ENCODE measurements around the gene ABCC8. TPM values are rescaled to one million over a fixed set of nuclear protein-coding genes. Genes with fewer than 3 reads are reported as not detected.

ABCC8 gene
- polyA plus RNA-seq, 3 donors: not detected

DNA sequence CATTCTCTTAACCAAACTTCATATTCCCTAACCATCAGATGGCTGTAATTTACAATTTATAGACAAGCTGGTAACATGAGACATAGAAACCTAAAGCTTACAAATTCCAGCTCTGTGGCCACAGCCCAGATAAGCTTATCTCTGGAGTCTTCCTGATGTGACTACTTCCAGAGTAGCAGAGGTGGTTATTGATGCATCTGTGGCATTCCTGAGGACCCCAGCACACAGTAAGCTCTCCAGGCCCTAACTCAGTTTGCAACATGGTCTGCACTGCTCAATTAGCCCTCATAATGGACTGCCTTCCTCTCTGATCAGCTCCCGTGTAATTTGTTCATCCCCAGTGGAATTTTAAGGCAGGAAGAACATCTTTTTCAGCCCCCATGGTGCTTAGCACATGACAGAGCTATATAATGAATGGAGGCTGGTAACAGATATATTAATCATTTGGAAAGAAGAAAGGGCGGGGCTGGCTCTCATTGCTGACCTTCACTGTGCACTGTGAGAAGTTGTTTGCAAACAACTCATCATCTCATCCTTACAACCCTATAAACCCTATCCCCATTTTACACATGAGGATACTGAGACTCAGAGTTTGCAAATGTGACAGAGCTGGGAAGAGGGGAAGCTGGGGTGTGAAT, 58.1 kb downstream of the ABCC8 start:
- 91% methylated on average over 1 of the region's 2 CpGs for WGBS (ENCODE audit: insufficient coverage)
- H2AFZ ChIP-seq (ENCODE audit: insufficient read depth, low read depth, low read length, poor library complexity, severe bottlenecking): no peak overlapping the region
- Mint-ChIP-seq H3K27ac (no peak overlapping the region), H3K4me1 (no peaks in the 10 kb centered on the region), H3K36me3 (no peaks in the 10 kb centered on the region), H3K9me3 (no peaks in the 10 kb centered on the region), H3K4me3 (no peak overlapping the region), H3K27me3 (ENCODE audit: low read depth in 3 of 3) (peaks cover 1 to 3% (median 2%) of the 10 kb centered on the region in 3 donors)
- H3K4me3 ChIP-seq (replicated peaks in 1 of 3; ENCODE audit: low read depth in 2 of 3, low read length in 3 of 3): no peak overlapping the region
- no peaks in the 10 kb centered on the region for H3K27me3 ChIP-seq (ENCODE audit: control insufficient read depth in 2 of 2, insufficient read depth in 2 of 2, low read length in 2 of 2)
- no peak for DNase-seq
- no peaks in the 10 kb centered on the region for H3K36me3 ChIP-seq (replicated peaks in 1 of 2; ENCODE audit: control insufficient read depth in 1 of 2, insufficient read depth in 2 of 2, low read length in 2 of 2)
- intact Hi-C loops (cut with micrococcal nuclease): no loop called here
- H3K9me3 ChIP-seq (replicated peaks in 1 of 2; ENCODE audit: control insufficient read depth in 1 of 2, insufficient read depth in 1 of 2, low read length in 2 of 2): no peaks in the 10 kb centered on the region
- no peak overlapping the region for H3K4me2 ChIP-seq (replicated peaks; ENCODE audit: extremely low read depth, low read length, poor library complexity, severe bottlenecking)
- H3K9ac ChIP-seq (ENCODE audit: insufficient read depth, low read length, poor library complexity, severe bottlenecking): no peak overlapping the region
- H3K79me2 ChIP-seq (ENCODE audit: insufficient read depth, low read length): no peaks in the 10 kb centered on the region
- TF ChIP-seq CTCF (IDR thresholded peaks at IDR 0.05): no peak
- H4K20me1 ChIP-seq (ENCODE audit: insufficient read depth, low read length): no peaks in the 10 kb centered on the region
- no peak overlapping the region for H3K27ac ChIP-seq (ENCODE audit: low read depth in 1 of 2, low read length in 2 of 2)
- no peaks in the 10 kb centered on the region for H3K4me1 ChIP-seq (ENCODE audit: control insufficient read depth in 1 of 2, insufficient read depth in 2 of 2, low read length in 2 of 2)

- H2AFZ ChIP-seq (ENCODE audit: insufficient read depth, low read depth, low read length, poor library complexity, severe bottlenecking): no peak overlapping the region
- H3K9me3 Mint-ChIP-seq: peaks cover 0 to 2% (median 0%) of the 10 kb centered on the region in 7 donors
- 50% methylated on average over 2 of the region's 2 CpGs for WGBS (ENCODE audit: insufficient coverage)
- no peaks in the 10 kb centered on the region for H4K20me1 ChIP-seq (ENCODE audit: insufficient read depth, low read length)
- no peak overlapping the region for H3K27ac Mint-ChIP-seq
- H3K4me1 ChIP-seq (ENCODE audit: control insufficient read depth in 1 of 2, insufficient read depth in 2 of 2, low read length in 2 of 2): no peaks in the 10 kb centered on the region
- no peaks in the 10 kb centered on the region for H3K79me2 ChIP-seq (ENCODE audit: insufficient read depth, low read length)
- no peaks in the 10 kb centered on the region for H3K4me1 Mint-ChIP-seq
- no peaks in the 10 kb centered on the region for H3K27me3 ChIP-seq (ENCODE audit: control insufficient read depth in 2 of 2, insufficient read depth in 2 of 2, low read length in 2 of 2)
- H3K27me3 Mint-ChIP-seq (ENCODE audit: low read depth in 3 of 3): peaks cover 1 to 4% (median 3%) of the 10 kb centered on the region in 3 donors
- no peaks in the 10 kb centered on the region for H3K36me3 ChIP-seq (replicated peaks in 1 of 2; ENCODE audit: control insufficient read depth in 1 of 2, insufficient read depth in 2 of 2, low read length in 2 of 2)
- no peak overlapping the region for H3K4me2 ChIP-seq (replicated peaks; ENCODE audit: extremely low read depth, low read length, poor library complexity, severe bottlenecking)
- H3K9ac ChIP-seq (ENCODE audit: insufficient read depth, low read length, poor library complexity, severe bottlenecking): no peak overlapping the region
- no peak for DNase-seq
- no peak overlapping the region for H3K4me3 Mint-ChIP-seq
- H3K9me3 ChIP-seq (replicated peaks in 1 of 2; ENCODE audit: control insufficient read depth in 1 of 2, insufficient read depth in 1 of 2, low read length in 2 of 2): no peaks in the 10 kb centered on the region
- intact Hi-C loops (cut with micrococcal nuclease): no loop called here
- no peak overlapping the region for H3K4me3 ChIP-seq (replicated peaks in 1 of 3; ENCODE audit: low read depth in 2 of 3, low read length in 3 of 3)
- no peak for TF ChIP-seq CTCF (IDR thresholded peaks at IDR 0.05)
- H3K27ac ChIP-seq (ENCODE audit: low read depth in 1 of 2, low read length in 2 of 2): no peak overlapping the region
- no peaks in the 10 kb centered on the region for H3K36me3 Mint-ChIP-seq
Observed at GRCh38 chr11:17416492-17416891, 60.2 kb downstream of the ABCC8 start.

Data from CD14-positive monocyte (primary cell).